PC-9 (cell line): ENCODE data around the gene PMM2. TPM values are rescaled to one million over a fixed set of nuclear protein-coding genes. Genes with fewer than 3 reads are reported as not detected.

ENCODE experiments used
- BruUV-seq: library from RNA; stranded (reverse); fragments of 400-500 nt; replicated peaks from 2 replicates; lab custom pipeline; 2021; lab: Mats Ljungman, UMichigan
- CTCF ChIA-PET: fragments of 300-600 bp; sonication (Branson Sonifier 250); formaldehyde crosslinking; loops from one replicate; lab custom pipeline; 2022; ENCODE audit warnings: antibody characterized with exemption; lab: Charles Lee
- POLR2A ChIA-PET: fragments of 300-600 bp; sonication (Branson Sonifier 250); formaldehyde crosslinking; loops from one replicate; lab custom pipeline; 2022; ENCODE audit warnings: antibody characterized with exemption; ENCODE audit not compliant: unreplicated experiment; lab: Charles Lee
- DNase-seq, 2 experiments: peaks; one replicate each; pipeline versions ENCODE4 v3.0.0 to v3.0.0-alpha.2; 2015 to 2022; ENCODE audit warnings: mixed read lengths in 1 of 2
- H2AFZ ChIP-seq: fragments of 200-600 bp; sonication (generic); 2 replicates; pipeline ENCODE4 v1.8.1; 2017; ENCODE audit warnings: antibody characterized with exemption
- H3F3A ChIP-seq: fragments of 200-600 bp; sonication (generic); 2 replicates; pipeline ENCODE4 v1.8.1; 2017; ENCODE audit warnings: antibody characterized with exemption, mild to moderate bottlenecking, low read depth; ENCODE audit not compliant: insufficient read depth
- H3K27ac ChIP-seq: fragments of 200-600 bp; sonication (generic); 2 replicates; pipeline ENCODE4 v1.6.1; 2016; ENCODE audit warnings: mixed run types
- H3K27me3 ChIP-seq: fragments of 200-600 bp; sonication (generic); 2 replicates; pipeline ENCODE4 v1.6.1; 2016; ENCODE audit warnings: low read depth, mixed run types; ENCODE audit not compliant: insufficient read depth
- H3K36me3 ChIP-seq: fragments of 200-600 bp; sonication (generic); 2 replicates; pipeline ENCODE4 v1.6.1; 2016; ENCODE audit warnings: low read depth, mixed run types
- H3K4me1 ChIP-seq: fragments of 200-600 bp; sonication (generic); replicated peaks from 2 replicates; pipeline ENCODE4 v1.6.1; 2016; ENCODE audit warnings: mixed run types; ENCODE audit not compliant: insufficient read depth
- H3K4me2 ChIP-seq: fragments of 200-600 bp; sonication (generic); 2 replicates; pipeline ENCODE4 v1.6.1; 2017; ENCODE audit warnings: mixed run types
- H3K4me3 ChIP-seq: fragments of 200-600 bp; sonication (generic); 2 replicates; pipeline ENCODE4 v1.6.1; 2016; ENCODE audit warnings: mixed run types
- H3K79me2 ChIP-seq: fragments of 200-600 bp; sonication (generic); 2 replicates; pipeline ENCODE4 v1.6.1; 2017; ENCODE audit warnings: low read depth, mixed run types
- H3K9me2 ChIP-seq: fragments of 200-600 bp; sonication (generic); 2 replicates; pipeline ENCODE4 v1.8.1; 2017; ENCODE audit warnings: mild to moderate bottlenecking; ENCODE audit not compliant: insufficient read depth
- H3K9me3 ChIP-seq: fragments of 200-600 bp; sonication (generic); 2 replicates; pipeline ENCODE4 v1.8.1; 2016; ENCODE audit warnings: low read depth; ENCODE audit not compliant: insufficient read depth
- H4K20me1 ChIP-seq: fragments of 200-600 bp; sonication (generic); 2 replicates; pipeline ENCODE4 v1.8.1; 2017; ENCODE audit not compliant: insufficient read depth
- CTCF ChIP-seq: fragments of 200-600 bp; sonication (generic); conservative IDR thresholded peaks from 2 replicates; pipeline ENCODE4 v1.6.1; 2017; ENCODE audit warnings: mixed run types, antibody characterized with exemption, mild to moderate bottlenecking, moderate library complexity
- EZH2 ChIP-seq: fragments of 200-600 bp; sonication (generic); IDR thresholded peaks from 2 replicates; pipeline ENCODE4 v1.8.0; 2017; ENCODE audit warnings: antibody characterized with exemption, low read depth
- intact Hi-C: fragments of 100-400 bp; cut with micrococcal nuclease; formaldehyde crosslinking; loops from one replicate; pipeline ENCODE4 v1.10.0; 2022; ENCODE audit not compliant: unreplicated experiment
- total RNA-seq: library from RNA; stranded (reverse); gene quantifications from 2 replicates; pipeline ENCODE4 v1.2.3, GENCODE V29; 2021

Gene PMM2
- total RNA-seq, 1 experiment from 2014 or later: 54.4 TPM

GRCh38 chr16:8764525-8765250, 33.0 kb upstream of the PMM2 start:
- Histone ChIP-seq H3K9me2 (no peaks in the 10 kb centered on the region), H3K4me1 (no peaks in the 10 kb centered on the region), H3K79me2 (no peaks in the 10 kb centered on the region), H2AFZ (no peak overlapping the region), H3K27ac (no peak overlapping the region), H3K9me3 (no peaks in the 10 kb centered on the region), H4K20me1 (no peaks in the 10 kb centered on the region), H3K27me3 (no peaks in the 10 kb centered on the region), H3F3A (no peaks in the 10 kb centered on the region), H3K4me3 (no peak overlapping the region), H3K36me3 (no peaks in the 10 kb centered on the region), H3K4me2 (no peak overlapping the region)
- ChIA-PET CTCF (no interaction called here), POLR2A (no interaction called here)
- BruUV-seq: no TSS peak
- intact Hi-C loops: no loop called here
- TF ChIP-seq CTCF: no peak
- no peak for TF ChIP-seq EZH2
- DNase-seq: no peak

GRCh38 chr16:8767176-8767575, 30.5 kb upstream of the PMM2 start:
- CTCF ChIA-PET: no interaction called here
- TF ChIP-seq CTCF (no peak), EZH2 (no peak)
- Histone ChIP-seq H3K4me3 (no peak overlapping the region), H3K4me1 (no peaks in the 10 kb centered on the region), H4K20me1 (no peaks in the 10 kb centered on the region), H3K27ac (no peak overlapping the region), H3K4me2 (no peak overlapping the region), H3K79me2 (no peaks in the 10 kb centered on the region), H3K9me2 (no peaks in the 10 kb centered on the region), H3K9me3 (no peaks in the 10 kb centered on the region), H3F3A (no peaks in the 10 kb centered on the region), H3K27me3 (no peaks in the 10 kb centered on the region), H3K36me3 (no peaks in the 10 kb centered on the region), H2AFZ (no peak overlapping the region)
- intact Hi-C loops: no loop called here
- DNase-seq: no peak
- BruUV-seq: no TSS peak
- POLR2A ChIA-PET: no interaction called here

GRCh38 chr16:8768283-8768682, 29.4 kb upstream of the PMM2 start:
- no peaks in the 10 kb centered on the region for H3K4me1 ChIP-seq
- H2AFZ ChIP-seq: no peak overlapping the region
- no TSS peak for BruUV-seq
- no peaks in the 10 kb centered on the region for H3F3A ChIP-seq
- intact Hi-C loops: no loop called here
- ChIA-PET POLR2A (no interaction called here), CTCF (no interaction called here)
- no peaks in the 10 kb centered on the region for H3K36me3 ChIP-seq
- H3K9me2 ChIP-seq: no peaks in the 10 kb centered on the region
- H3K4me3 ChIP-seq: no peak overlapping the region
- no peak for TF ChIP-seq CTCF
- TF ChIP-seq EZH2: no peak
- no peak for DNase-seq
- no peaks in the 10 kb centered on the region for H3K27me3 ChIP-seq
- no peak overlapping the region for H3K4me2 ChIP-seq
- H3K79me2 ChIP-seq: no peaks in the 10 kb centered on the region
- H3K27ac ChIP-seq: no peak overlapping the region
- H3K9me3 ChIP-seq: no peaks in the 10 kb centered on the region
- no peaks in the 10 kb centered on the region for H4K20me1 ChIP-seq
